NCI-H2227 (cell line): ENCODE measurements around the gene B4GALT2.
A peak's percentile ranks its signal among the peaks of the same experiment; 100 is the strongest.

ENCODE experiments used
- DNase-seq: peaks from one replicate; lab custom pipeline; 2025; ENCODE audit not compliant: unreplicated experiment; lab: John Stamatoyannopoulos, UW

The B4GALT2 gene

GRCh38 chr1:43983253-43983899, 4.4 kb downstream of the B4GALT2 start:
- no peak for DNase-seq

GRCh38 chr1:43984855-43985254, 5.8 kb downstream of the B4GALT2 start:
- no peak for DNase-seq

GRCh38 chr1:43985984-43986595, 7.1 kb downstream of the B4GALT2 start:
- no peak for DNase-seq

- DNase-seq: no peak
Observed at GRCh38 chr1:43986712-43987111, 7.7 kb downstream of the B4GALT2 start.

- no peak for DNase-seq
Observed at GRCh38 chr1:43987159-43987902, 8.3 kb downstream of the B4GALT2 start.

GRCh38 chr1:43990271-43991199, 11.5 kb downstream of the B4GALT2 start:
- peak; percentile 45 for DNase-seq

GRCh38 chr1:43991200-43991475, 12.1 kb downstream of the B4GALT2 start:
- DNase-seq: no peak

GRCh38 chr1:43991476-43992231, 12.6 kb downstream of the B4GALT2 start, which contains the start of gene CCDC24:
Gene CCDC24, plus strand, starts transcription at chr1:43991599. Its CDS starts 280 bp downstream, at chr1:43991879.
- DNase-seq: peak; percentile 88

- no peak for DNase-seq
Observed at GRCh38 chr1:43992232-43992995, 13.4 kb downstream of the B4GALT2 start.

- DNase-seq: no peak
Observed at GRCh38 chr1:43993206-43993914, 14.3 kb downstream of the B4GALT2 start.

- no peak for DNase-seq
Observed at GRCh38 chr1:43994071-43994470, 15.1 kb downstream of the B4GALT2 start.

- peak; percentile 17 for DNase-seq
Observed at GRCh38 chr1:43994794-43995790, 16.1 kb downstream of the B4GALT2 start.

- no peak for DNase-seq
Observed at GRCh38 chr1:43995984-43996732, 17.1 kb downstream of the B4GALT2 start.

GRCh38 chr1:43996733-43997115, 17.7 kb downstream of the B4GALT2 start:
- DNase-seq: no peak

GRCh38 chr1:43997295-43997999, 18.4 kb downstream of the B4GALT2 start:
- DNase-seq: peak; percentile 18

GRCh38 chr1:43998000-43998378, 19.0 kb downstream of the B4GALT2 start:
- DNase-seq: no peak

GRCh38 chr1:43999455-43999854, 20.4 kb downstream of the B4GALT2 start:
- DNase-seq: no peak
